Activated naive CD4-positive, alpha-beta T cell treated with anti-CD3 and anti-CD28 coated beads, Interleukin-2, amount 50 U/mL, for 24 hours (primary cell): ENCODE measurements around the gene HMBS.
A peak's percentile ranks its signal among the peaks of the same experiment; 100 is the strongest.
"Not testable (repeated sequence)": the region's sequence is repeated elsewhere in the genome, so short reads cannot be mapped to it uniquely, and the experiment has no call there.

Source experiments
- H3K27ac Mint-ChIP-seq: one replicate; pipeline ENCODE4 v1.8.0; 2021; ENCODE audit warnings: mild to moderate bottlenecking, mixed read lengths
- H3K27me3 Mint-ChIP-seq: one replicate; pipeline ENCODE4 v1.8.0; 2021; ENCODE audit warnings: mixed read lengths
- H3K36me3 Mint-ChIP-seq: one replicate; pipeline ENCODE4 v1.8.0; 2021; ENCODE audit warnings: mixed read lengths
- H3K4me1 Mint-ChIP-seq: one replicate; pipeline ENCODE4 v1.8.0; 2021; ENCODE audit warnings: mixed read lengths
- H3K4me3 Mint-ChIP-seq: one replicate; pipeline ENCODE4 v1.8.0; 2021; ENCODE audit warnings: mild to moderate bottlenecking, mixed read lengths
- H3K9me3 Mint-ChIP-seq: one replicate; pipeline ENCODE4 v1.8.0; 2021; ENCODE audit warnings: mixed read lengths

The HMBS gene

GRCh38 chr11:119084663-119085436 is at the start of gene HMBS:
Gene HMBS (plus strand): TSS chr11:119084881. CDS start chr11:119085034, 153 bp downstream.
- Mint-ChIP-seq H3K27ac (peak within 1 kb of the TSS; percentile 95), H3K27me3 (no peaks in the 10 kb centered on the region), H3K9me3 (no peaks in the 10 kb centered on the region), H3K4me3 (peak within 1 kb of the TSS; percentile 97), H3K4me1 (peaks cover 14% of the 10 kb centered on the region), H3K36me3 (no peaks in the 10 kb centered on the region)

DNA sequence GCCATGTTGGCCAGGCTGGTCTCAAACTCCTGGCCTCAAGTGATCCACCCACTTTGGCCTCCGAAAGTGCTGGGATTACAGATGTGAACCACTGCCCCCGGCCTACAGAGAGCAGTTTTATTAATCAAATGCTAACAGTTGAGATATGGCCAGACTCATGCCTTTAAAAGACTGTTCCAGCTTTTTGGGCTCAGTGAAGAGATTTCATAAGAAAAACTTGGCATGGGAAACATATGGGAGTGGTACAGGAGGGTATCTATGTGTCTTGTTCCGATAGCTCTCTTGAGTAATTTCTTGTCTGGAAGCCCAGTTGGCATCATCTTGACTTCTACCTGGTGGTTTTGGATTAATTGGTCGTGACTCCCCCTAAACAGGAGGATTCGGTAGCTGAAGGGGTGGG is 45.8 kb upstream of the HMBS start:
- H3K36me3 Mint-ChIP-seq: no peaks in the 10 kb centered on the region
- no peaks in the 10 kb centered on the region for H3K27me3 Mint-ChIP-seq
- no peak overlapping the region for H3K27ac Mint-ChIP-seq
- no peaks in the 10 kb centered on the region for H3K9me3 Mint-ChIP-seq
- H3K4me3 Mint-ChIP-seq: no peak overlapping the region
- peaks cover 5% of the 10 kb centered on the region for H3K4me1 Mint-ChIP-seq

DNA sequence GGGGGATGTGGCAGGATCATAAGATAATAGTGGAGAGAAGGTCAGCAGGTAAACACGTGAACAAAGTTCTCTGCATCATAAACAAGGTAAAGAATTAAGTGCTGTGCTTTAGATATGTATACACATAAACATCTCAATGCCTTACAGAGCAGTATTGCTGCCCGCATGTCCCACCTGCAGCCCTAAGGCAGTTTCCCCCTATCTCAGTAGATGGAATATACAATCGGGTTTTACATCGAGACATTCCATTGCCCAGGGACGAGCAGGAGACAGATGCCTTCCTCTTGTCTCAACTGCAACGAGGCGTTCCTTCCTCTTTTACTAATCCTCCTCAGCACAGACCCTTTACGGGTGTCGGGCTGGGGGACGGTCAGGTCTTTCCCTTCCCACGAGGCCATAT is 45.2 kb upstream of the HMBS start:
- H3K9me3 Mint-ChIP-seq, H3K27me3 Mint-ChIP-seq, H3K27ac Mint-ChIP-seq, H3K4me1 Mint-ChIP-seq, H3K4me3 Mint-ChIP-seq, H3K36me3 Mint-ChIP-seq: not testable (repeated sequence)

GRCh38 chr11:119041821-119042514 is 42.7 kb upstream of the HMBS start:
- H3K27ac Mint-ChIP-seq: no peak overlapping the region
- H3K4me3 Mint-ChIP-seq: no peak overlapping the region
- peaks cover 5% of the 10 kb centered on the region for H3K4me1 Mint-ChIP-seq
- peaks cover 2% of the 10 kb centered on the region for H3K36me3 Mint-ChIP-seq
- no peaks in the 10 kb centered on the region for H3K27me3 Mint-ChIP-seq
- H3K9me3 Mint-ChIP-seq: no peaks in the 10 kb centered on the region

- peaks cover 5% of the 10 kb centered on the region for H3K4me1 Mint-ChIP-seq
- no peaks in the 10 kb centered on the region for H3K9me3 Mint-ChIP-seq
These were observed 41.8 kb upstream of the HMBS start for GRCh38 chr11:119042927-119043326.

GRCh38 chr11:119044708-119045107 is 40.0 kb upstream of the HMBS start:
- H3K36me3 Mint-ChIP-seq: peaks cover 11% of the 10 kb centered on the region
- no peak overlapping the region for H3K4me3 Mint-ChIP-seq
- H3K27me3 Mint-ChIP-seq: no peaks in the 10 kb centered on the region
- peaks cover 5% of the 10 kb centered on the region for H3K4me1 Mint-ChIP-seq
- no peaks in the 10 kb centered on the region for H3K9me3 Mint-ChIP-seq
- no peak overlapping the region for H3K27ac Mint-ChIP-seq

More at GRCh38 chr11:119042927-119043326, 41.8 kb upstream of the HMBS start:
- H3K27ac Mint-ChIP-seq: no peak overlapping the region
- H3K36me3 Mint-ChIP-seq: peaks cover 7% of the 10 kb centered on the region
- no peaks in the 10 kb centered on the region for H3K27me3 Mint-ChIP-seq
- no peak overlapping the region for H3K4me3 Mint-ChIP-seq

- Mint-ChIP-seq H3K27me3 (no peaks in the 10 kb centered on the region), H3K36me3 (peaks cover 11% of the 10 kb centered on the region), H3K9me3 (no peaks in the 10 kb centered on the region), H3K4me3 (no peak overlapping the region), H3K27ac (no peak overlapping the region), H3K4me1 (peaks cover 9% of the 10 kb centered on the region)
These were observed 38.2 kb upstream of the HMBS start for GRCh38 chr11:119046489-119046888.

DNA sequence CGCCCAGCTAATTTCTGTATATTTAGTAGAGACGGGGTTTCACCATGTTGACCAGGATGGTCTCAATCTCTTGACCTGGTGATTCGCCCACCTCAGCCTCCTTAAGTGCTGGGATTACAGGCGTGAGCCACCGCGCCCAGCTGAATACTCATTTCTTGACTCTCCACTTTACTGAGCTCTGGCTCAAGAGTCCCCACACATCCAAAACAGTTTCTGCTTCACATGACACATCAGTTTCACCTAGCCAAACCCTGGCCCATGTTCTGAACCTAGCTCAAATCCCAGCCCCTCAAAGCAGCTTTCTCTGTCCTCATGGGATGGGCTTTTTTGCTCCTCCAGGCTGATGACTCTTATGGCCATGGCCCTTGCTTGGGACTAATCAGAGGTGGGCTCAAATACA is 37.5 kb upstream of the HMBS start:
- Mint-ChIP-seq H3K4me3 (no peak overlapping the region), H3K27me3 (no peaks in the 10 kb centered on the region), H3K4me1 (peaks cover 9% of the 10 kb centered on the region), H3K9me3 (no peaks in the 10 kb centered on the region), H3K27ac (no peak overlapping the region), H3K36me3 (peaks cover 13% of the 10 kb centered on the region)

GRCh38 chr11:119048644-119049043 is 36.0 kb upstream of the HMBS start:
- Mint-ChIP-seq H3K4me3 (no peak overlapping the region), H3K4me1 (peaks cover 19% of the 10 kb centered on the region), H3K27ac (no peak overlapping the region), H3K36me3 (peaks cover 23% of the 10 kb centered on the region), H3K27me3 (no peaks in the 10 kb centered on the region), H3K9me3 (no peaks in the 10 kb centered on the region)

GRCh38 chr11:119049081-119049480 is 35.6 kb upstream of the HMBS start:
- no peak overlapping the region for H3K27ac Mint-ChIP-seq

DNA sequence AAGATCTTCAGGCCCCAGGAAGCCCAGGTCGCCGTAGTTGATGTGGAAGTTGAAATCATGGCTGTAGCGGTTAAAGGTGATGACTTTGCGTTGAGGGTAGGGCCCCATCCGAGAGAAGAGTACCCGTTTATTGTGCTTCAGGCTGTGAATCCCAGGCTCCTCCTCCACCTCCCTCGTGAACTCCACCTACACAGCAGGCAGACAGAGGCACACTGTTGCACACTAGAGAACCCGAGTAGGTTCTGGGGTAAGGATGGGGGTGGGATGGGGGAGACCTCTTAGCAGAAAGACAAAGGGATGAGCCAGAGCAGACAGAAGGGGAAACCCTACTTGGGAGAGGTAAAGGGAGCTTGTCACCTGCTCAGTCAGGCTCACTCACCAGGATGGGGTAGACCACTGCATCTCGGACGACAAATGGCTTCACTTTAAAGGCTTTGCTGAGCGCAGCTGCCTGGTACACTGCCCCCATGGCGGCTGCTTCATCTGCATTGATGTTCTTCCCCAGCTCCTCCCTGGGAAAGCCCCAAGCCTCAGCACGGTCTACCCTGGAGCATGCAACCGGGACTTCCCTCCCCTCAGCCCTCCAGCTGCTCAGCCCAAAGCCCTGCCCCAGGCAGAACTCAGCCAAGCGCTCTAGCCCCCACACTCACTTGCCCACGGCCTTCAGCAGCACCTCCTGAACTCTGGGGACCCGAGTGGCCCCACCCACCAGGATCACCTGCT is 33.1 kb upstream of the HMBS start:
- peaks cover 41% of the 10 kb centered on the region for H3K4me1 Mint-ChIP-seq
- H3K27me3 Mint-ChIP-seq: no peaks in the 10 kb centered on the region
- no peaks in the 10 kb centered on the region for H3K9me3 Mint-ChIP-seq
- H3K27ac Mint-ChIP-seq: peak overlapping the region; percentile 6
- H3K36me3 Mint-ChIP-seq: peaks cover 37% of the 10 kb centered on the region
- H3K4me3 Mint-ChIP-seq: no peak overlapping the region

More at GRCh38 chr11:119049081-119049480, 35.6 kb upstream of the HMBS start:
- Mint-ChIP-seq H3K4me1 (peaks cover 22% of the 10 kb centered on the region), H3K27me3 (no peaks in the 10 kb centered on the region), H3K36me3 (peaks cover 28% of the 10 kb centered on the region), H3K9me3 (no peaks in the 10 kb centered on the region), H3K4me3 (no peak overlapping the region)

DNA sequence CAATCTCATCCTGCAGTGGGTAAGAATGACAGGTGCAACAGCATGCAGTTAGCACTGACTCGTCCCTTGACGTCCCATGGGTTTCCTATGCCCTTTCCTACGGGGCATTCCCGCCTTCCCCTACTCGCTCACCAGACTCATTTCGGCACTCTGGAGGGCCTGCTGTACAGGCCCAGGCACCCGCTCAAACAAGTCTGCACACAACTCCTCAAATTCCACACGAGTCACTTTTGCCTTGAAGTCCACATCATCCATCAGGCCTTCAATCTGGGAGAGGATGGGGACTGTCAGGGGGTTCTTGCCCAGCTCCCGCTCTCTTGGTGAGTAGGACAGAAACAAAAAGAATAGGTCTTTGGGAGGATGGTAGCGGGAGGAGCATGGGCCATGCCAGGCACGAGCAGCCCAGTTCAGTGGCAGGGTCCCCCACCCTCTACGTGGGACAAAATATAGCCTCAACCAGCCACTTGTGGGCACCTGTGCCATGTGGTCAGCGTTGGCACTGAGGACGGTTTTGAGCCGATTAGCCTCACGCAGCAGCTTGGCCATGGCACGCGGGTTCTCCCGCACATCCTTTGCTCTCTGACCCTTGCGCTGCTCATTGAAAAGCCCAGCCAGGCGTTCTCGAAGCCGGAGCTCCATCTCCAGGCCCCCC is 32.4 kb upstream of the HMBS start:
- Mint-ChIP-seq H3K36me3 (peaks cover 36% of the 10 kb centered on the region), H3K4me3 (no peak overlapping the region), H3K4me1 (peaks cover 41% of the 10 kb centered on the region), H3K9me3 (no peaks in the 10 kb centered on the region), H3K27me3 (no peaks in the 10 kb centered on the region), H3K27ac (no peak overlapping the region)

GRCh38 chr11:119054418-119054817 is 30.3 kb upstream of the HMBS start:
- Mint-ChIP-seq H3K27ac (no peak overlapping the region), H3K4me3 (peak overlapping the region; percentile 97), H3K9me3 (no peaks in the 10 kb centered on the region), H3K27me3 (no peaks in the 10 kb centered on the region), H3K36me3 (peaks cover 31% of the 10 kb centered on the region), H3K4me1 (peaks cover 52% of the 10 kb centered on the region)

DNA sequence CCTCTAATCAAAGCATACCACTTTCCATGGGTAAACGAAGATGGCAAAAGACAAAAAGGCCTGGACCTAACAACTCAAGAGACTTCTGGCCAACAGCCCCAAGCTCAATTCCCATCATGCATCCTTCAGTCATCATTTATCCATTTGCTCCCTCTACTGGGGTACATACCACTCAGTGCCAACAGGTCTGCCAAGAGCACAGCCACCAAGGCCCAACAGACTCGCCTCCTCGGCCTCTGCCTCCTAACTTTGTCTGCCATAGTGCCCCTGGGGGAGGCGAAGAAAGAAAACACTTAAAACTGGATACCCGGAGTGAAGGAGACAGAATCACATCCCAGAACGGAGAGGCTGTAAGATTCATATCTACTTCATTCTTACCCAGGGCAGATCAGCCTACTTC is 28.8 kb upstream of the HMBS start:
- H3K36me3 Mint-ChIP-seq: peaks cover 28% of the 10 kb centered on the region
- peak overlapping the region; percentile 90 for H3K27ac Mint-ChIP-seq
- H3K4me3 Mint-ChIP-seq: peak overlapping the region; percentile 97
- H3K9me3 Mint-ChIP-seq: no peaks in the 10 kb centered on the region
- no peaks in the 10 kb centered on the region for H3K27me3 Mint-ChIP-seq
- peaks cover 52% of the 10 kb centered on the region for H3K4me1 Mint-ChIP-seq

GRCh38 chr11:119056421-119056999 is 28.2 kb upstream of the HMBS start:
- peaks cover 28% of the 10 kb centered on the region for H3K36me3 Mint-ChIP-seq
- H3K4me3 Mint-ChIP-seq: peak overlapping the region; percentile 97

More at GRCh38 chr11:119056421-119056999, 28.2 kb upstream of the HMBS start:
- peak overlapping the region; percentile 97 for H3K27ac Mint-ChIP-seq
- no peaks in the 10 kb centered on the region for H3K9me3 Mint-ChIP-seq
- peaks cover 48% of the 10 kb centered on the region for H3K4me1 Mint-ChIP-seq
- no peaks in the 10 kb centered on the region for H3K27me3 Mint-ChIP-seq
